Epithelial cell of esophagus (primary cell): ENCODE measurements around the gene TNFRSF13B.
A peak's percentile ranks its signal among the peaks of the same experiment; 100 is the strongest.

Experiments
- DNase-seq: peaks from one replicate; pipeline ENCODE4 v3.0.0; 2010; ENCODE audit warnings: low read depth
- H3K4me3 ChIP-seq: 2 replicates; pipeline ENCODE4 v1.5.1; 2011; ENCODE audit warnings: mild to moderate bottlenecking, low read length, control low read depth
- CTCF ChIP-seq: IDR thresholded peaks from 2 replicates; pipeline ENCODE4 v1.5.1; 2011; ENCODE audit warnings: low read depth, mild to moderate bottlenecking, low read length, control low read depth, inconsistent platforms; ENCODE audit not compliant: insufficient read depth; ENCODE audit errors: missing control alignments

Gene TNFRSF13B

GRCh38 chr17:16945663-16946218 lies 26.2 kb downstream of the TNFRSF13B start:
- DNase-seq: no peak
- H3K4me3 ChIP-seq: no peak overlapping the region
- no peak for TF ChIP-seq CTCF

GRCh38 chr17:16945136-16945482 lies 26.8 kb downstream of the TNFRSF13B start:
- no peak for DNase-seq
- TF ChIP-seq CTCF: no peak
- no peak overlapping the region for H3K4me3 ChIP-seq

GRCh38 chr17:16944334-16945135 lies 27.4 kb downstream of the TNFRSF13B start:
- no peak for TF ChIP-seq CTCF
- no peak for DNase-seq
- H3K4me3 ChIP-seq: no peak overlapping the region

- no peak for DNase-seq
- no peak for TF ChIP-seq CTCF
- H3K4me3 ChIP-seq: no peak overlapping the region
Measured at GRCh38 chr17:16943541-16944333, 28.2 kb downstream of the TNFRSF13B start.

GRCh38 chr17:16943032-16943352 lies 28.9 kb downstream of the TNFRSF13B start:
- TF ChIP-seq CTCF: no peak
- no peak overlapping the region for H3K4me3 ChIP-seq
- no peak for DNase-seq

GRCh38 chr17:16942141-16943031 lies 29.5 kb downstream of the TNFRSF13B start:
- no peak for TF ChIP-seq CTCF
- peak; percentile 13 for DNase-seq

More at GRCh38 chr17:16942141-16943031, 29.5 kb downstream of the TNFRSF13B start:
- no peak overlapping the region for H3K4me3 ChIP-seq
